Activated naive CD4-positive, alpha-beta T cell treated with anti-CD3 and anti-CD28 coated beads, Interleukin-2, amount 10 ng/mL, durations not matched to agents 7 days and 5 days (primary cell): Measurements from ENCODE around the gene MED15.

Experiments
- CTCF ChIA-PET: fragments of 350-600 bp; sonication (Branson Sonifier 250); formaldehyde crosslinking; loops from one replicate; lab custom pipeline; 2021; ENCODE audit warnings: antibody characterized with exemption; lab: Charles Lee
- DNase-seq: peaks from one replicate; pipeline ENCODE4 v3.0.0-alpha.2; 2020
- H3K27ac Mint-ChIP-seq: one replicate; pipeline ENCODE4 v1.8.0; 2021; ENCODE audit warnings: mild to moderate bottlenecking, moderate library complexity, mixed read lengths
- H3K27me3 Mint-ChIP-seq: one replicate; pipeline ENCODE4 v1.8.0; 2021; ENCODE audit warnings: mild to moderate bottlenecking, mixed read lengths
- H3K36me3 Mint-ChIP-seq: one replicate; pipeline ENCODE4 v1.8.0; 2021; ENCODE audit warnings: mixed read lengths
- H3K4me1 Mint-ChIP-seq: one replicate; pipeline ENCODE4 v1.8.0; 2021; ENCODE audit warnings: mixed read lengths
- H3K4me3 Mint-ChIP-seq: one replicate; pipeline ENCODE4 v1.8.0; 2021; ENCODE audit warnings: mild to moderate bottlenecking, moderate library complexity, mixed read lengths
- H3K9me3 Mint-ChIP-seq: one replicate; pipeline ENCODE4 v1.8.0; 2021; ENCODE audit warnings: mixed read lengths

Gene MED15

GRCh38 chr22:20509344-20510047 lies 2.1 kb downstream of the MED15 start:
- Mint-ChIP-seq H3K9me3 (no peaks in the 10 kb centered on the region), H3K4me3 (peak overlapping the region; percentile 92), H3K27ac (peak overlapping the region; percentile 97), H3K27me3 (no peaks in the 10 kb centered on the region), H3K36me3 (peaks cover 32% of the 10 kb centered on the region), H3K4me1 (peaks cover 59% of the 10 kb centered on the region)
- peak; percentile 76 for DNase-seq
- CTCF ChIA-PET = interaction anchor here (0.5 to 3.0 kb wide), 6 partner anchors 8 to 62 kb away, joined by 3 to 17 read pairs (median 4); no protein-coding TSS in a partner anchor

GRCh38 chr22:20510811-20511577 lies 3.6 kb downstream of the MED15 start:
- no peaks in the 10 kb centered on the region for H3K27me3 Mint-ChIP-seq
- H3K9me3 Mint-ChIP-seq = no peaks in the 10 kb centered on the region
- H3K4me3 Mint-ChIP-seq = no peak overlapping the region
- H3K36me3 Mint-ChIP-seq = peaks cover 40% of the 10 kb centered on the region
- DNase-seq = no peak
- peak overlapping the region; percentile 13 for H3K27ac Mint-ChIP-seq
- peaks cover 64% of the 10 kb centered on the region for H3K4me1 Mint-ChIP-seq
- CTCF ChIA-PET = interaction anchor here (0.8 kb wide), 1 partner anchor 53 kb away, joined by 3 read pairs; no protein-coding TSS in a partner anchor

GRCh38 chr22:20511578-20512229 lies 4.3 kb downstream of the MED15 start:
- H3K27me3 Mint-ChIP-seq = no peaks in the 10 kb centered on the region
- H3K4me3 Mint-ChIP-seq = no peak overlapping the region
- DNase-seq = no peak
- peaks cover 66% of the 10 kb centered on the region for H3K4me1 Mint-ChIP-seq
- H3K9me3 Mint-ChIP-seq = no peaks in the 10 kb centered on the region
- peaks cover 40% of the 10 kb centered on the region for H3K36me3 Mint-ChIP-seq
- CTCF ChIA-PET = no interaction called here
- H3K27ac Mint-ChIP-seq = no peak overlapping the region

GRCh38 chr22:20514658-20515406 lies 7.4 kb downstream of the MED15 start:
- H3K36me3 Mint-ChIP-seq = peaks cover 35% of the 10 kb centered on the region
- peaks cover 70% of the 10 kb centered on the region for H3K4me1 Mint-ChIP-seq
- CTCF ChIA-PET = interaction anchor here (0.8 kb wide), 1 partner anchor 37 kb away, joined by 3 read pairs; no protein-coding TSS in a partner anchor
- no peak overlapping the region for H3K4me3 Mint-ChIP-seq
- no peaks in the 10 kb centered on the region for H3K27me3 Mint-ChIP-seq
- no peaks in the 10 kb centered on the region for H3K9me3 Mint-ChIP-seq
- H3K27ac Mint-ChIP-seq = no peak overlapping the region
- no peak for DNase-seq

GRCh38 chr22:20516399-20516798 lies 9.0 kb downstream of the MED15 start:
- H3K4me1 Mint-ChIP-seq = peaks cover 63% of the 10 kb centered on the region
- no peaks in the 10 kb centered on the region for H3K27me3 Mint-ChIP-seq
- CTCF ChIA-PET = no interaction called here
- H3K27ac Mint-ChIP-seq = no peak overlapping the region
- DNase-seq = no peak
- peaks cover 44% of the 10 kb centered on the region for H3K36me3 Mint-ChIP-seq
- no peak overlapping the region for H3K4me3 Mint-ChIP-seq
- H3K9me3 Mint-ChIP-seq = no peaks in the 10 kb centered on the region

GRCh38 chr22:20517422-20517821 lies 10.0 kb downstream of the MED15 start:
- H3K4me1 Mint-ChIP-seq = peaks cover 61% of the 10 kb centered on the region

GRCh38 chr22:20517841-20518592 lies 10.6 kb downstream of the MED15 start:
- Mint-ChIP-seq H3K4me1 (peaks cover 67% of the 10 kb centered on the region), H3K27ac (peak overlapping the region; percentile 49), H3K4me3 (no peak overlapping the region), H3K9me3 (no peaks in the 10 kb centered on the region), H3K27me3 (no peaks in the 10 kb centered on the region), H3K36me3 (peaks cover 52% of the 10 kb centered on the region)
- CTCF ChIA-PET = interaction anchor here (1.2 to 1.4 kb wide), 2 partner anchors 9 to 46 kb away, joined by 3 to 4 read pairs; no protein-coding TSS in a partner anchor
- DNase-seq = no peak

More at GRCh38 chr22:20517422-20517821, 10.0 kb downstream of the MED15 start:
- Mint-ChIP-seq H3K36me3 (peaks cover 49% of the 10 kb centered on the region), H3K9me3 (no peaks in the 10 kb centered on the region), H3K27me3 (no peaks in the 10 kb centered on the region), H3K4me3 (no peak overlapping the region), H3K27ac (peak overlapping the region; percentile 49)
- CTCF ChIA-PET = interaction anchor here (1.4 kb wide), 1 partner anchor 9 kb away, joined by 3 read pairs; no protein-coding TSS in a partner anchor
- no peak for DNase-seq

- Mint-ChIP-seq H3K27me3 (no peaks in the 10 kb centered on the region), H3K9me3 (no peaks in the 10 kb centered on the region), H3K4me3 (no peak overlapping the region), H3K36me3 (peaks cover 48% of the 10 kb centered on the region), H3K27ac (no peak overlapping the region), H3K4me1 (peaks cover 70% of the 10 kb centered on the region)
- DNase-seq = no peak
- CTCF ChIA-PET = no interaction called here
These were observed 12.1 kb downstream of the MED15 start for GRCh38 chr22:20519558-20519957.

- CTCF ChIA-PET = no interaction called here
- Mint-ChIP-seq H3K27me3 (no peaks in the 10 kb centered on the region), H3K9me3 (no peaks in the 10 kb centered on the region), H3K36me3 (peaks cover 46% of the 10 kb centered on the region), H3K4me1 (peaks cover 70% of the 10 kb centered on the region), H3K27ac (no peak overlapping the region), H3K4me3 (no peak overlapping the region)
- no peak for DNase-seq
These were observed 12.7 kb downstream of the MED15 start for GRCh38 chr22:20520093-20520511.

GRCh38 chr22:20522134-20523004 lies 15.0 kb downstream of the MED15 start:
- Mint-ChIP-seq H3K36me3 (peaks cover 49% of the 10 kb centered on the region), H3K9me3 (no peaks in the 10 kb centered on the region), H3K27me3 (no peaks in the 10 kb centered on the region), H3K4me1 (peaks cover 70% of the 10 kb centered on the region), H3K27ac (peak overlapping the region; percentile 8), H3K4me3 (no peak overlapping the region)
- CTCF ChIA-PET = no interaction called here
- DNase-seq = no peak

GRCh38 chr22:20523086-20523983 lies 15.9 kb downstream of the MED15 start:
- Mint-ChIP-seq H3K9me3 (no peaks in the 10 kb centered on the region), H3K27ac (peak overlapping the region; percentile 81), H3K4me1 (peaks cover 65% of the 10 kb centered on the region), H3K27me3 (no peaks in the 10 kb centered on the region), H3K36me3 (peaks cover 46% of the 10 kb centered on the region), H3K4me3 (no peak overlapping the region)
- CTCF ChIA-PET = interaction anchor here (1.0 to 1.8 kb wide), 2 partner anchors 26 to 40 kb away, joined by 3 to 5 read pairs; no protein-coding TSS in a partner anchor
- DNase-seq = peak; percentile 28
